Duodenal mucosa (tissue), 2 donors: Measurements from ENCODE around the gene PICK1.

Source experiments
- H3K27ac ChIP-seq: one replicate; pipeline ENCODE4 v1.7.0; 2013; ENCODE audit warnings: low read depth, low read length
- H3K27me3 ChIP-seq, 2 donors: one replicate each; pipeline ENCODE4 v1.7.0; 2013; ENCODE audit warnings: low read length in 2 of 2, control low read depth in 1 of 2; ENCODE audit not compliant: insufficient read depth in 2 of 2, control insufficient read depth in 1 of 2
- H3K36me3 ChIP-seq, 2 donors: one replicate each; pipeline ENCODE4 v1.7.0; 2013; ENCODE audit warnings: low read length in 2 of 2, control low read depth in 1 of 2; ENCODE audit not compliant: insufficient read depth in 2 of 2, control insufficient read depth in 1 of 2
- H3K4me1 ChIP-seq, 2 donors: one replicate each; pipeline ENCODE4 v1.7.0; 2013; ENCODE audit warnings: low read length in 2 of 2, control low read depth in 1 of 2; ENCODE audit not compliant: insufficient read depth in 2 of 2, control insufficient read depth in 1 of 2
- H3K4me3 ChIP-seq, 2 donors: one replicate each; pipeline ENCODE4 v1.7.0; 2013; ENCODE audit warnings: low read length in 2 of 2, low read depth in 1 of 2
- H3K9ac ChIP-seq, 2 donors: one replicate each; pipeline ENCODE4 v1.7.0; 2013; ENCODE audit warnings: low read length in 2 of 2, low read depth in 1 of 2
- H3K9me3 ChIP-seq, 2 donors: one replicate each; pipeline ENCODE4 v1.7.0; 2013; ENCODE audit warnings: low read length in 2 of 2, control low read depth in 1 of 2; ENCODE audit not compliant: control insufficient read depth in 1 of 2

PICK1 gene

DNA sequence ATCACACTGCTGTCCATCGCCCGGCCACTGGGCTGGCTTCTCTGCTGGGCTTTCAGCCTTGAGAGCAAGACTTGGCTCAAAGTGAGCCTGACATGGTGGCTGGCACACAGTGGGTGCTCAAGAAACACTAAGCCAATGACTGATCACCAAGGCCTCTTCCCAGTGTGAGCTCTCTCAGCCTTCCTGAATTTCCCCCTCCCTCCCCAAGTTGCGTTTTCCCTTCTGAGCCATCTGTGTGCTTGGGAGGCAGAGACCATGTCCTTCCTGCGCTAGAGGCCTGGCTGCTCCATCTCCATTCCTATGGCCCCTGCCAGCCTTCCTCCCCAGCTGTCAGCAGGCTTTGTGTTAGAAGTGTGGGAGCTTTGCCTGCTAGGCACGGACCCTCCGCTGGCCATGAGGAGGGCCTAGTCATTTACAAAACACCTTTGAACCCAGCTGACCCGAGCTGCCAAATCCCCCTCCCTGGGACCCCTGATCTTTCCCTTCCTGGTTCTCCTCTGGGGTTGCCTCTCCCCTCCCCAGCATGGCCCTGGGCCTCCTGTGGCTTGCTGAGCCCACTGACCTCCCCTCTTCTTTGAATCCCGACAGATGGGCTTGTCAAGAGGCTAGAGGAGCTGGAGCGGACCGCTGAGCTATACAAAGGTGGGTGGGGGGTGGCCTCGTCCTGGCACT, 13.2 kb downstream of the PICK1 start:
- Histone ChIP-seq H3K27ac (no peak overlapping the region), H3K4me1 (no peaks in the 10 kb centered on the region), H3K9me3 (no peaks in the 10 kb centered on the region), H3K36me3 (peaks cover 35 to 82% of the 10 kb centered on the region in 2 donors), H3K9ac (no peak overlapping the region), H3K4me3 (no peak overlapping the region), H3K27me3 (no peaks in the 10 kb centered on the region)

DNA sequence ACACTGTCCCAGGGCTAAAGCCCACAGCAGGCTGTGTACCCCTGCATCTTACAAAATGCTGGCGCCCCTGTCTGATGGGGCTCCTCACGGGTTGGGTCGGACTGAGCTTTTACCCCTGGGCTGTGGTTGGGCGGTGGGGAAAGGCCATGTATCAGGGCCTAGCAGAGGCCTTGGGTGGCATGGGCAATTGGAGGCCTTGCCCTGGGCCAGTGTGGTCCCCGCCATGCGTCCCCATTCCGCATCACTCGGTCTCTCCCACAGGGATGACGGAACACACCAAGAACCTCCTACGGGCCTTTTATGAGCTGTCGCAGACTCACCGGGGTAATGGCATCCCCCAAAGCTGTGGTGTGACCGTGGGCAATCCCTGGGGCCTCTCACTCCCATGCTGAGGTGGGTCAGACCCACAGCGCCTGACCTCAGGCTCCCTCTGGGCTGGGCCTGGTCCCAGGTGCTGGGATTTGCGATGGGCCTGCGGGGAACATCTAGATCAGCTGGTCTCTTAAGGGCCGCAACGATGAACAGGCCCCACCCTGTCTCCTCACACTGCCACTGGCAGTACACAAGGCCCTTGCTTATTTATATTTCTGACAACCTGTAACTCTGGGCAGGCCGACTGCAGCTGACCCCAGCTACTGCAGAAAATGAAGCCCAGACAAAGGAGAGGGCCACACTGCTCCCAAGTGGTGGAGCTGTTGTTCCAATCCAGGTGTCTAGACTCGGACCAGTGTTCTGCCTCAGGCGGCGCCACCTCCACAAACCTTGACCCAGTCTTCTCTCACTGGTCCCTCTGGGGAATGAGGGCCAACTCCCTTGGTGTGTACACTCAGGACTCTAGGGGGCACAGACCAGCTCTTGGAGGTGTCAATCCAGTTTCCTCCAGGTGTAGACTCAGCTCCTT, 14.5 kb downstream of the PICK1 start:
- Histone ChIP-seq H3K4me3 (no peak overlapping the region), H3K9ac (no peak overlapping the region), H3K9me3 (no peaks in the 10 kb centered on the region), H3K4me1 (no peaks in the 10 kb centered on the region), H3K27ac (no peak overlapping the region), H3K27me3 (no peaks in the 10 kb centered on the region), H3K36me3 (peaks cover 34 to 75% of the 10 kb centered on the region in 2 donors)

DNA sequence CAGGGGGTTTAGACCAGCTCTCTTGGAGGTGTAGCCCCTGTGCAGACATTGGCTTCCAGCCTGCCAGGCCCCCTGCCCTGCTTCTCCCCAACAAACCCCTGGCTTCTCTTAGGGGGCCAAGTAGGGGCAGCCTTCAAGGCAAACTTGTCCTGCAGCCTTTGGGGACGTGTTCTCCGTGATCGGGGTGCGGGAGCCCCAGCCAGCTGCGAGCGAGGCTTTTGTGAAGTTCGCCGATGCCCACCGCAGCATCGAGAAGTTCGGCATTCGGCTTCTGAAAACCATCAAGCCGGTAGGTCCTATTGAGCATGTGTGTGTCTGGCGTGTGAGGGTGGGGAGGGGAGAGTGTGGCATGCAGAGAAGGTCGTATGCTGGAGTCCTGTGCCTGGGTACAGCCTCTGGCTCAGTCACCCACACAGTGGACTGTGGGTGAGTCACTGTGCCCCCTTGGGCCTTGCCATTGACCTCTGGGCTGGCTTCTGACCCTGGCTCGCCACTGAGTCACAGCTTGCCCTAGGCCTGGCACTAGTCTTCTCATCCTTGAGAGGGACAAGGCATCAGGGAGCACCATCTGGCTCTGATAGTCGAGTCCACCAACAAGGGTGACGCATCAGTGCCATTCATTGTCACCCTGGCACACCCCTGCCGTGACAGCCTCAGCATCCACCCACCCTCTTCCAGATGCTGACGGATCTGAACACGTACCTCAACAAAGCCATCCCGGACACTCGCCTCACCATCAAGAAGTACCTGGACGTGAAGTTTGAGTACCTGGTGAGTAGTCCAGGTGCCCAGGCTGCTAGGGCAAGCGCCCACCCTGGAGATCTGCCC, 15.3 kb downstream of the PICK1 start:
- H3K4me1 ChIP-seq: no peaks in the 10 kb centered on the region
- H3K9me3 ChIP-seq: no peaks in the 10 kb centered on the region
- no peak overlapping the region for H3K27ac ChIP-seq
- peaks cover 34 to 69% of the 10 kb centered on the region in 2 donors for H3K36me3 ChIP-seq
- no peak overlapping the region for H3K4me3 ChIP-seq
- no peak overlapping the region for H3K9ac ChIP-seq
- no peaks in the 10 kb centered on the region for H3K27me3 ChIP-seq

DNA sequence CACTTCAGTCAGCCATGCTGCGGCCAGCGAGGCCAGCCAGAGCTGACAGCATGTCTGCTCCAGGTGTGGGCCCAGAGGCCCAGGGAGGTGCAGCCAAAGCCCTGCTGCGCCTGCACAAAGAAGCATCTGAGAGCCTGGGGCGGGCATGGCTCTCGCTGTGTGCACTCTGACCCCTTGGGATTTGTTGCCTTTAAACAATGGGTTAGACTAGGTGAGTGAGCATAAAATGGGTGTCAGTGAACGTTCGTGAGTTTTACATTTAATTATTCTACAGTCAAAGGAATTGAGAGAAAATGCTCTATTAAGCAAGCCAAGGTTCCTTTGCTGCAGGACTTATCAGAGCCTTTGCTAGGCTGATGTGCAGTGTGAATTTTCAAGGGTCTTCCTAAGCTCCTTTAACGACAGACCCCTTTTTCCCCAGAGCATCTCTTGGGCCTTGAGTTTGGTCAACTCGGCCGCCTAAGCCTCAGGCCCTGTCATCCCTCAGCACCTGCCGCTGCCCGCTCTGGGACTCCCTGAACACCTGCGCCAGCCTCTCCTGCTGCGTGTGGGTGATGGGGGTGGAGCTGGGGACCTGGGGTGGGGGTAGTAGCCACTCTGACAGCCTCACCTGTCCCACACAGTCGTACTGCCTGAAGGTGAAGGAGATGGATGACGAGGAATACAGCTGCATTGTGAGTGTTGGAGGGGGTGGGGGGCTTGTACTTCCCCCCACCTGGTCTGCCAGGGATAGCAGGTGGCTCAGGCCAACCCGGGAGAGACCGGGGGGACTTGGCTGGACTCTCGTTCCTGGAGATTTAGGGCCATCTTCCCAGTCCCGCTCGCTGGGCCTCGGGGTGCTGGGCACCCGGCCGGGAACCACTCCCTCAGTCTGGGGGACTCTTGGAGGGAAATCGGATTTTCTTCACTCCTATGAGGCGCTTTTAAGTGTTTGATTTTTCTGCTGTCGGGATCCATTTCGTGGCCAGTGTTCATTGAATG, 16.2 kb downstream of the PICK1 start:
- no peak overlapping the region for H3K9ac ChIP-seq
- H3K27ac ChIP-seq: no peak overlapping the region
- H3K9me3 ChIP-seq: no peaks in the 10 kb centered on the region
- peaks cover 34 to 60% of the 10 kb centered on the region in 2 donors for H3K36me3 ChIP-seq
- H3K27me3 ChIP-seq: no peaks in the 10 kb centered on the region
- H3K4me3 ChIP-seq: no peak overlapping the region
- H3K4me1 ChIP-seq: no peaks in the 10 kb centered on the region

DNA sequence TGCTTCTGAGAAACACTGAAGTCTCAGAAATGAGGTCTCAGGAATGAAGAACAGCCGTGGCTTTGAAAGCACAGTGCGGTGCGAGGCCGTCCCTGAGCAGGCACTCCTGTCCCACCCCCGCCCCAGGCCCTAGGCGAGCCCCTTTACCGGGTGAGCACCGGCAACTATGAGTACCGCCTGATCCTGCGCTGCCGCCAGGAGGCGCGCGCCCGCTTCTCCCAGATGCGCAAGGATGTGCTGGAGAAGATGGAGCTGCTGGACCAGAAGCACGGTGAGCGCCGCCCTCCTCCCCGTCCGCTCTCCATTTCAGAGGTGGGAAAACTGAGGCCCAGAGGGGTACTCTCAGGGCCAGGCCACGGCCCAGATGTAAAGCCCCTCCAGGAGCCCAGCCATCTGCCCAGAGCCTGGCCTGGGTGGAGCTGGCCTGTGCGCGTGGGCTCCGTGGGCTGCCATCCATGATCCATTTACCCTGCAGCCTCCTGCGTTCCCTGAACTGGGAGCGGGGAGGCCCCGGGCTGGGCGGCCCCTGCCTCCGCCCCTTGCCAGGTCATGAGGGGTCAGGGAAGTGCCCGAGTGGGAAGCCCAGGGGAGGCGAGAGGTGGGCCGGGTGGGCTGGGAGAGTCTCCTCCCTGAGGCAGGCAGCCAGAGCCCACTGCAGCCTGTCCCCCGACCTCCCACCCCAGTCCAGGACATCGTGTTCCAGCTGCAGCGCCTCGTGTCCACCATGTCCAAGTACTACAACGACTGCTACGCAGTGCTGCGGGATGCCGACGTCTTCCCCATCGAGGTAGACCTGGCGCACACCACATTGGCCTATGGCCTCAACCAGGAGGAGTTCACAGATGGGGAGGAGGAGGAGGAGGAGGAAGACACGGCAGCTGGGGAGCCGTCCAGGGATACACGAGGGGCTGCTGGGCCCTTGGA, 17.2 kb downstream of the PICK1 start:
- H3K9me3 ChIP-seq: no peaks in the 10 kb centered on the region
- no peak overlapping the region for H3K27ac ChIP-seq
- no peaks in the 10 kb centered on the region for H3K4me1 ChIP-seq
- H3K36me3 ChIP-seq: peaks cover 30 to 50% of the 10 kb centered on the region in 2 donors
- no peak overlapping the region for H3K9ac ChIP-seq
- no peak overlapping the region for H3K4me3 ChIP-seq
- H3K27me3 ChIP-seq: no peaks in the 10 kb centered on the region

DNA sequence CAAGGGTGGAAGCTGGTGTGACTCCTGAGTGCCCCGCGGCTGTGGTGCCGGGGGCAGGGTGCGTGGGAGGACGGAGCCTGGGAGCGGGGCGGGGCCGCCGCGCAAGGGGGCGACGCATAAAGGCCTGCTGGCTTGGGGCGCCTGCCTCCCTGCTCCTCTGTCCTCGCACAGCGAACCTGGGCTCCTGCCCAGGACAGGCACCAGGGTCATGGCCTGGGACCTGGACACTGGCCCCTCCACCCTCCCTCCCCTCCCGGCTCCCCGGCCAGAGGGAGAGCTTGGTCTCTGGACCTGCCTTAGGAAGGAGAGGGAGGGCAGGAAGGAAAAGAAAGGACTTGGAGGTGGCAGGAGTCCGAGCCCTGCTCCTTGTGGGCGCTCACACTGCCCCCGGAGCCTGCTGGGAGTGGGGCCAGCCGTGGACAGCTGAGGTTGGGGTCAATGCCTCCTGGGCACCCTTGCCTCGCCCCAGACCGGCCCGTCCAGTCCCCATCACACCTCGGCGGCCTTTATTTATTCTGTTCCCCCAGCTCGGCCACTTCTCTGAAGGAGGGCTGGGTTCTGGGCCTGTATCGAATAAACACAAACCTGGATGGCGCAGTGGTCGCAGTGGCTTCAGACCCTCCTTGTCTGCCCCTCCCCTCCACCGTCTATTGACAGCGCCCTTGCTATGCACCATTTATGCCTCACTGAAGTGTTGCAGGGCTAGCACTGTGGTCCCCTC, 18.1 kb downstream of the PICK1 start:
- H3K9ac ChIP-seq: no peak overlapping the region
- peaks cover 0 to under 1% of the 10 kb centered on the region in 2 donors for H3K27me3 ChIP-seq
- H3K36me3 ChIP-seq: peaks cover 24 to 42% of the 10 kb centered on the region in 2 donors
- no peak overlapping the region for H3K27ac ChIP-seq
- no peaks in the 10 kb centered on the region for H3K4me1 ChIP-seq
- H3K9me3 ChIP-seq: no peaks in the 10 kb centered on the region
- no peak overlapping the region for H3K4me3 ChIP-seq

- Histone ChIP-seq H3K27me3 (peaks cover 0 to 8% of the 10 kb centered on the region in 2 donors), H3K36me3 (peaks cover 20 to 35% of the 10 kb centered on the region in 2 donors), H3K4me3 (no peak overlapping the region), H3K9me3 (no peaks in the 10 kb centered on the region), H3K27ac (no peak overlapping the region), H3K4me1 (peaks cover 0 to 4% of the 10 kb centered on the region in 2 donors), H3K9ac (no peak overlapping the region)
Measured at GRCh38 chr22:38075961-38076360, 18.8 kb downstream of the PICK1 start.

- Histone ChIP-seq H3K27me3 (peaks cover 5 to 13% of the 10 kb centered on the region in 2 donors), H3K36me3 (peaks cover 16 to 27% of the 10 kb centered on the region in 2 donors), H3K4me3 (no peak overlapping the region), H3K27ac (no peak overlapping the region), H3K4me1 (peaks cover 7 to 13% of the 10 kb centered on the region in 2 donors), H3K9me3 (no peaks in the 10 kb centered on the region), H3K9ac (no peak overlapping the region)
Measured at GRCh38 chr22:38077096-38077495, 19.9 kb downstream of the PICK1 start.
